NCI-H2196 treated with DMSO at 0.1 percent for 48 hours (cell line): ENCODE measurements around the gene KRT77.

Experiments used
- DNase-seq: peaks from one replicate; lab custom pipeline; 2025; ENCODE audit not compliant: unreplicated experiment; lab: John Stamatoyannopoulos, UW

The KRT77 gene

DNA sequence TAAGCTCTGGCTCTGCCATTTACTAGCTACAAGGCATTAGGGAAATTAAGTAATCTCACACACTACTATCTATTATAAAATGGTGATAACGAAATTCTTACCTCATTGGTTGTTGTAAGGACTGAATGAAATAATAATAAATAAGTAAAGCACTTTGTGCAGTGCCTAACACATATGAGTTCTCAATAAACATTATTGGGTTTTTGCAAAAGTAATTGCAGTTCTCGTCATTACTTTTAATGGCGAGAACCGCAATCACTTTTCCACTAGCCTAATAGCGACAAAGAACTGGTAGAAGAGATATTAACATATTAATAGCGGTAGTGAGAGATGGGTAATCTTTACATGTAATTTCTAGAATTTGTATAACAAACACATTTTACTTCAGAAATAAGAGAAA is 9.2 kb downstream of the KRT77 start:
- DNase-seq: no peak

GRCh38 chr12:52693261-52693660 is 10.1 kb downstream of the KRT77 start:
- DNase-seq: no peak

DNA sequence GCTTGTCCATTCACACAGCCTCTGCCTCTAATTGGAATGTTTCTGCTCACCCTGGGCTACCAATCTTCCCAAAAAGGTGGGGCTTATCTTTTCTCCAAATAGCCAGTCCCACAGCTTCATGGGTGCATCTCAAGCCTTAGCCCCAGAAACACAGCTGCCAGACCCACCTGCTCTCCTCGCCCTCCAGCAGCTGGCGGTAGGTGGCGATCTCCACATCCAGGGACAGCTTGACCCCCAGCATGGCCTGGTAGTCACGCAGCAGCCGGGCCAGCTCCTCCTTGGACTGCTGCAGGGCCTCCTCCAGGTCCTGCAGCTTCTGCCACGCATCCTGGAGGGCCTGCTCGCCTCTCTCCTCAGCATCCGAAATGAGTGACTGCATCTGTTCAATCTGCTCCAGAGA is 11.1 kb downstream of the KRT77 start:
- DNase-seq: no peak

DNA sequence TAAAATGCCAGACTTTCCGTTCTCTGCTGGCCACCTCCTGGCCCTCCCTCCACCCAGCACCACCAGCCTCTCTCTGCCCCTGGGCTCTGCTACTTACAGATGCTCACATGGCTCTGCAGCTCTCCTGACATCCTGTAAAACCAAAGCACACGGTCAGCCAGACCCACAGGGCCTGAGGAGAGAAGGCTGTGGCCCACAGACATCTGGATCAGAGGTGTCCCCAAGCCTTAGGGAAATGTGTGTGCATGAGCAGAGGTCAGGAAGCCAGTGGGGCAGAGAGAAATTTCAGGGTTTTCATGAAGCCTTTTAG is 11.5 kb downstream of the KRT77 start:
- DNase-seq: no peak

GRCh38 chr12:52691076-52691840 is 12.1 kb downstream of the KRT77 start:
- no peak for DNase-seq

- no peak for DNase-seq
Observed at GRCh38 chr12:52690351-52691075, 12.8 kb downstream of the KRT77 start.

DNA sequence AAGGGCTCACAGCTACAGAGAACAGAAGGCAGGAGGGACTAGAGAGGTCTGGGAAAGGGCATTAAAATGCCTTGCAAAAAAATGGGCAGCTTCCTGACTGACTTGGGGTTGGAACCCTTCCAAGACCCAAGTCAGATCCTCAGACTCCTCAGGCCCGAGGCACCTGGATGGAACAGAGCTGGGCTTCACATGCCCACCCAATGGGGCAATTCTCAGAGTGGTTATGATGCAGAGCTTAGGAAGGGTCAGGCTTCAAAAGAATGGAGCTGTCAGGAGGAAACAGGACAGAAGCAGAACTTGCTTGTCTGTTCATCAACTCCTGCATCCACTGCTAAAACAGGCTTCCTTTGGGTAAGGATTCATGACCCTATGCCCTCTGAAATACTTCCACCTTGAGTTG is 13.4 kb downstream of the KRT77 start:
- no peak for DNase-seq

- no peak for DNase-seq
Observed at GRCh38 chr12:52689239-52689638, 14.1 kb downstream of the KRT77 start.

- DNase-seq: no peak
Observed at GRCh38 chr12:52688481-52688880, 14.8 kb downstream of the KRT77 start.

GRCh38 chr12:52687497-52688385 is 15.6 kb downstream of the KRT77 start:
- peak; percentile 22 for DNase-seq

- DNase-seq: no peak
Observed at GRCh38 chr12:52686756-52687487, 16.4 kb downstream of the KRT77 start.

GRCh38 chr12:52686063-52686462 is 17.3 kb downstream of the KRT77 start:
- no peak for DNase-seq

DNA sequence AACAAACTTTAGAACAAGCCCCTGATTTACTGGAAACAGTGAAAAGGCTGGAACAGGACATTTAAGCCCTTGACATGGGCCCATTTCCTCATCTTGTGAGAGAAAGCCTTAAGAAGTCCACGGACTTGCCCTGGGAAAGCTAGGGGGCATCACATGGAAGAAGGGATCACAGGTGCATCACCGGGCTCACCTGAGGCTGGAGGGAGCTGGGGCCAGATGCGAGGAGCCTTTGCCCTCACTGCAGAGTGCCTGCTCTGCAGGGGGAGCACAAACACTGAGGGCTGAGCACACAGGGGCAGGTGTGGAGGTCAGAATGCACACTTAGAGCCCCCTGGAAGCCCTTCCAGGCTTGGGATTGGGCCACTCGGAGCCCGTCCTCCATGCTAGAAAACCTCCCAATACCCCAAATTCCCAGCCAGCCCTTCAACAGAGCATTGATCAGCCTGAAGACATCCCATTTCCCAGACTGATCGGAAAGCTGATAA is 17.9 kb downstream of the KRT77 start:
- no peak for DNase-seq

DNA sequence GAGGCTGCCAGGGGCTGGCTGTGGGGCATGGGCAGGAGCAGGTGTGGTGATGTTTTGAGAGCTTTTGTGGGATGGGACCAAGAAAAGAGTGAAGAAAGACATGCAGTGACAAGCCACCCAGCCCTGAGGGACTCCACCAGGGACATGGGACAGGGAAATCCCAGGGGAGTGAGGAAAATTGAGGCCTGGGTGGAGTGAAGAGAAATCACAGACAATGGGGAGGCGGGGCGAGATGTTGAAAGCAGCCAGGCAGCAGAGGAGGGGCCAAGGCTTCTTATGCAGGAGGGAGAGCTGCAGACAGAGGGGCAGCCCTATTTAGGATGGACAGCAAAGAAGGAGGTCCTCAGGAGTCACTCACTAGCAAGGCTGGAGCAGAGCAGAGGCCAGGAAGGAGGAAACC is 18.9 kb downstream of the KRT77 start:
- DNase-seq: no peak

GRCh38 chr12:52683575-52684300 is 19.6 kb downstream of the KRT77 start:
- DNase-seq: no peak

DNA sequence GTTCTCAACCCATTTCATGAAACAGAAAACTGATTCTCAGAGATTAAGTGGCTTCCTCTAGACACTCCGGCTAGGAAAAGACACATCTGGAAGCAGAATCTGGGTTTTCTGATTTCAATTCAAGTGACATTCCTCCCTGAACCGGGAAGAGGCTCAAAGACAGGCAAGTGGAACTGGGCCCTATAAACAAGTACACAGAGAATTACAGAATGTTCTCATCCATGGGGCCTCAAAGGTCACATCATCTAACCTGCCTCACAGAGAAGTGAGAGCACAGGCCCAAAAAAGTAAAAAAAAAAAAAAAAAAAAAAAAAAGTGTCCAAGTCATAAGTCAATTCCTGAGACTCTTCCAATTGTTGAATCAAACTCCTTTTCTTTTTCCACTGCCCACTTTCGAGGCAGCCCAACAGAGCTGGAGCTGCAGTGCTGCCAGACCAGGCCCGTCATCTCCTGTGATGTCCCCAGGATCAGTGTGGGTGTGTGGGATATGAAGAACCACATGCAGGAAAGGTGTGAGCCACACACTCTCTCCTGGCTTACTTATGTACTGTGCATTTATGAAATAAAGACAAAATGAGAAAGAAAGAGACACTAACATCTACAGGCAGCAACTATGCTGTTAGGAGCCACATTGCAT is 20.3 kb downstream of the KRT77 start:
- DNase-seq: no peak

- no peak for DNase-seq
Observed at GRCh38 chr12:52682381-52682660, 21.0 kb downstream of the KRT77 start.

GRCh38 chr12:52681526-52682380 is 21.6 kb downstream of the KRT77 start:
- no peak for DNase-seq

GRCh38 chr12:52680363-52680762 is 23.0 kb downstream of the KRT77 start, which contains the start of gene KRT1:
TSS of gene KRT1 (minus strand) at chr12:52680407. CDS start at chr12:52680348, 59 bp downstream.
- no peak for DNase-seq
